ENCODE data around the gene THEM4.

DNA sequence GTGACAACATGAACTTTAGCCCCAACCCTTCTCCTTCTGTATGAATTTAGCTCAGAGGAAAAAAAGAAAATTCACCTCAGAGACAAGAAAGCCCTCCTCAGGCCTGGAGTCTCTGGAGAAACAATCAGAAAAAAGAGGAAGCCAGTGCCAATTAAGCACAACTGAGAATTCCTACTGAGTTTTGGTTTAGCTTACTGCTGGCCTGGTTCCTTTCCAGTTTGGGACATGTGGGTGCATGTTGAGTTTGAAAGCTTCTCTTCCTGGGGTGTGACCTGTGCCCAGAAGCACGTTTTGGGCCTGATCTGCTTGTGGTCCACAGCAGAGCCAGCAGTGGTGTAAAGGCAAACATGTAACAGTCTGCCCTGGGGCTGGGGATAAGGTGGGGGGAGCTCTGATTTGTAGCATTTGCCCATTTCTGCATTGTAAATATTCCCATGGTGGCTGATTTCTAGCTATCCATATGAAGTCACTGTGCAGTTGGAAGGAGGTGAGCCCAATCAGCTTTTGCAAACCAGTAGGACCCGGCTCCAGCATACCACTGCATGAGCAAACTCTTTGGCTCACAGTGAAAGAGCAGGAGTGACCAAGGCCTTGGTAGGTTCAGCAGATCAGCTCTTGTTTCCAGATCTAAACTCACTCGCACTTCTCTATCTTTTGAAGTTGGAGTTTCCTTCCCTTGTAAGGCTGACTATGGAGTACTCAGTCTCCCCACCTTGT, 51.1 kb downstream of the THEM4 start:
- TF ChIP-seq, protein P1, sequence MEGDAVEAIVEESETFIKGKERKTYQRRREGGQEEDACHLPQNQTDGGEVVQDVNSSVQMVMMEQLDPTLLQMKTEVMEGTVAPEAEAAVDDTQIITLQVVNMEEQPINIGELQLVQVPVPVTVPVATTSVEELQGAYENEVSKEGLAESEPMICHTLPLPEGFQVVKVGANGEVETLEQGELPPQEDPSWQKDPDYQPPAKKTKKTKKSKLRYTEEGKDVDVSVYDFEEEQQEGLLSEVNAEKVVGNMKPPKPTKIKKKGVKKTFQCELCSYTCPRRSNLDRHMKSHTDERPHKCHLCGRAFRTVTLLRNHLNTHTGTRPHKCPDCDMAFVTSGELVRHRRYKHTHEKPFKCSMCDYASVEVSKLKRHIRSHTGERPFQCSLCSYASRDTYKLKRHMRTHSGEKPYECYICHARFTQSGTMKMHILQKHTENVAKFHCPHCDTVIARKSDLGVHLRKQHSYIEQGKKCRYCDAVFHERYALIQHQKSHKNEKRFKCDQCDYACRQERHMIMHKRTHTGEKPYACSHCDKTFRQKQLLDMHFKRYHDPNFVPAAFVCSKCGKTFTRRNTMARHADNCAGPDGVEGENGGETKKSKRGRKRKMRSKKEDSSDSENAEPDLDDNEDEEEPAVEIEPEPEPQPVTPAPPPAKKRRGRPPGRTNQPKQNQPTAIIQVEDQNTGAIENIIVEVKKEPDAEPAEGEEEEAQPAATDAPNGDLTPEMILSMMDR (IDR thresholded peaks at IDR 0.05; ENCODE audit: low read depth, low read length): no peak
- TF ChIP-seq, protein P2, sequence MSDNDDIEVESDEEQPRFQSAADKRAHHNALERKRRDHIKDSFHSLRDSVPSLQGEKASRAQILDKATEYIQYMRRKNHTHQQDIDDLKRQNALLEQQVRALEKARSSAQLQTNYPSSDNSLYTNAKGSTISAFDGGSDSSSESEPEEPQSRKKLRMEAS (IDR thresholded peaks at IDR 0.05; ENCODE audit: low read depth, low read length): no peak
- TF ChIP-seq POLR2A (IDR thresholded peaks at IDR 0.05; ENCODE audit: extremely low read depth, insufficient read length): no peak
